ENCODE measurements around the gene ASB6. TPM values are rescaled to one million over a fixed set of nuclear protein-coding genes. Genes with fewer than 3 reads are reported as not detected.

ASB6 gene
- total RNA-seq, 1 experiment from 2014 or later, result 17.4 TPM

- Mint-ChIP-seq H3K36me3 (ENCODE audit: insufficient read depth, unreplicated experiment) (no peaks in the 10 kb centered on the region), H3K27me3 (ENCODE audit: insufficient read depth, unreplicated experiment) (no peaks in the 10 kb centered on the region), H3K4me3 (ENCODE audit: unreplicated experiment) (no peak overlapping the region), H3K27ac (ENCODE audit: unreplicated experiment) (peak overlapping the region; percentile 17), H3K9me3 (ENCODE audit: unreplicated experiment) (no peaks in the 10 kb centered on the region), H3K4me1 (ENCODE audit: low read depth, unreplicated experiment) (no peaks in the 10 kb centered on the region)
- Histone ChIP-seq H3K4me1 (no peaks in the 10 kb centered on the region), H3K27me3 (replicated peaks; ENCODE audit: control insufficient read depth, insufficient read depth, low read length) (no peaks in the 10 kb centered on the region), H3K36me3 (ENCODE audit: control insufficient read depth, insufficient read depth, low read length) (no peaks in the 10 kb centered on the region), H3K9me3 (no peaks in the 10 kb centered on the region), H3K4me3 (ENCODE audit: low read depth, low read length) (no peak overlapping the region)
- TF ChIP-seq CTCF (IDR thresholded peaks at IDR 0.05; ENCODE audit: insufficient read depth in 1 of 2, low read depth in 1 of 2, low read length in 1 of 2, severe bottlenecking in 1 of 2, unreplicated experiment in 1 of 2), result no peak
- no peak for DNase-seq
- intact Hi-C loops (cut with micrococcal nuclease; ENCODE audit: unreplicated experiment), result no loop called here
- BruUV-seq (replicated peaks), result no TSS peak
- ChIA-PET POLR2A (no interaction called here), CTCF (no interaction called here)
These were observed 8.1 kb upstream of the ASB6 start for GRCh38 chr9:129649726-129650679.

GRCh38 chr9:129648764-129649115 lies 6.8 kb upstream of the ASB6 start:
- H3K36me3 Mint-ChIP-seq (ENCODE audit: insufficient read depth, unreplicated experiment), result no peaks in the 10 kb centered on the region
- POLR2A ChIA-PET, result no interaction called here
- no peak overlapping the region for H3K4me3 ChIP-seq (ENCODE audit: low read depth, low read length)

More at GRCh38 chr9:129648764-129649115, 6.8 kb upstream of the ASB6 start:
- H3K4me3 Mint-ChIP-seq (ENCODE audit: unreplicated experiment), result no peak overlapping the region
- Histone ChIP-seq H3K9me3 (no peaks in the 10 kb centered on the region), H3K27me3 (replicated peaks; ENCODE audit: control insufficient read depth, insufficient read depth, low read length) (no peaks in the 10 kb centered on the region), H3K4me1 (no peaks in the 10 kb centered on the region), H3K36me3 (ENCODE audit: control insufficient read depth, insufficient read depth, low read length) (no peaks in the 10 kb centered on the region)
- no peak for TF ChIP-seq CTCF (IDR thresholded peaks at IDR 0.05; ENCODE audit: insufficient read depth in 1 of 2, low read depth in 1 of 2, low read length in 1 of 2, severe bottlenecking in 1 of 2, unreplicated experiment in 1 of 2)
- CTCF ChIA-PET, result no interaction called here
- BruUV-seq (replicated peaks), result no TSS peak
- intact Hi-C loops (cut with micrococcal nuclease; ENCODE audit: unreplicated experiment), result no loop called here
- no peaks in the 10 kb centered on the region for H3K9me3 Mint-ChIP-seq (ENCODE audit: unreplicated experiment)
- DNase-seq, result no peak
- H3K4me1 Mint-ChIP-seq (ENCODE audit: low read depth, unreplicated experiment), result no peaks in the 10 kb centered on the region
- H3K27ac Mint-ChIP-seq (ENCODE audit: unreplicated experiment), result no peak overlapping the region
- H3K27me3 Mint-ChIP-seq (ENCODE audit: insufficient read depth, unreplicated experiment), result no peaks in the 10 kb centered on the region

Measured in Caco-2 (cell line).